WTC11 (cell line): Measurements from ENCODE around the gene ZMYND8.
"Not testable (repeated sequence)": the region's sequence is repeated elsewhere in the genome, so short reads cannot be mapped to it uniquely, and the experiment has no call there.

ENCODE experiments used
- FOXJ3 ChIP-seq: sonication (generic); formaldehyde crosslinking; IDR thresholded peaks from 2 replicates; pipeline ENCODE4 v1.9.0; 2021; ENCODE audit warnings: missing genetic modification reagents, mild to moderate bottlenecking, borderline replicate concordance
- TF ChIP-seq, protein P1 (sequence below): sonication (generic); formaldehyde crosslinking; IDR thresholded peaks from 2 replicates; pipeline ENCODE4 v1.8.1; 2023; ENCODE audit warnings: mild to moderate bottlenecking, missing genetic modification reagents, moderate library complexity

DNA sequence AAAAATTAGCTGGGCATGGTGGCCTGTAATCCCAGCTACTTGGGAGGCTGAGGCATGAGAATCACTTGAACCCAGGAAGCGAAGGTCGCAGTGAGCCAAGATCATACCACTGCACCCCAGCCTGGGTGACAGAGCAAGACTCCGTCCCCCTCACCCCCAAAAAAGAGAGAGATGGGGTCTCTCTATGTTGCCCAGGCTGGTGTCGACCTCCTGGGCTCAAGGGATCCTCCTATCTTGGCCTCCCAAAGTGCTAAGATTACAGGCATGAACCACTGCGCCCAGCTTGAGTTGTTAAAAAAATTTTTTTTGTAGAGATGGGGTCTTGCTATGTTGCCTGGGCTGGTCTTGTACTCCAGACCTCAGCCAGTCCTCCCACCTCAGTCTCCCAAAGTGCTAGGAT, 29.5 kb upstream of the ZMYND8 start:
- not testable (repeated sequence) for TF ChIP-seq FOXJ3 (CRISPR knock-in tag)
- TF ChIP-seq, protein P1, sequence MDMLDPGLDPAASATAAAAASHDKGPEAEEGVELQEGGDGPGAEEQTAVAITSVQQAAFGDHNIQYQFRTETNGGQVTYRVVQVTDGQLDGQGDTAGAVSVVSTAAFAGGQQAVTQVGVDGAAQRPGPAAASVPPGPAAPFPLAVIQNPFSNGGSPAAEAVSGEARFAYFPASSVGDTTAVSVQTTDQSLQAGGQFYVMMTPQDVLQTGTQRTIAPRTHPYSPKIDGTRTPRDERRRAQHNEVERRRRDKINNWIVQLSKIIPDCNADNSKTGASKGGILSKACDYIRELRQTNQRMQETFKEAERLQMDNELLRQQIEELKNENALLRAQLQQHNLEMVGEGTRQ (CRISPR knock-in tag): not testable (repeated sequence)
